Heart left ventricle (tissue), 16 donors: ENCODE results near the gene SPA17. TPM values are rescaled to one million over a fixed set of nuclear protein-coding genes. Genes with fewer than 3 reads are reported as not detected.

ENCODE experiments used
- ATAC-seq, 4 donors: fragments of 200-7000 bp; cut with Tn5 transposase; one replicate each; pipeline ENCODE4 v1.9.1; 2020 to 2022; ENCODE audit warnings: moderate library complexity in 4 of 4, mild to moderate bottlenecking in 3 of 4, moderate number of reproducible peaks in 1 of 4
- DNase-seq, 5 donors: peaks; one replicate each; pipeline ENCODE4 v3.0.0-alpha.2; 2020
- H3K27ac ChIP-seq, 12 donors: fragments of 200-600 bp; sonication (generic) in 4 of 12; one replicate each; pipeline versions ENCODE4 v1.5.0 to v1.8.0; 2016 to 2022; ENCODE audit warnings: mild to moderate bottlenecking in 2 of 12
- H3K27me3 ChIP-seq, 9 donors: fragments of 200-600 bp; sonication (generic) in 2 of 9; one replicate each; pipeline versions ENCODE4 v1.5.1 to v1.8.0; 2016 to 2022; ENCODE audit warnings: mild to moderate bottlenecking in 3 of 9
- H3K36me3 ChIP-seq, 9 donors: fragments of 200-600 bp; sonication (generic) in 2 of 9; one replicate each; pipeline versions ENCODE4 v1.5.0 to v1.8.0; 2018 to 2022; ENCODE audit warnings: mild to moderate bottlenecking in 2 of 9
- H3K4me1 ChIP-seq, 12 donors: fragments of 200-600 bp; sonication (generic) in 4 of 12; one replicate each; pipeline versions ENCODE4 v1.5.0 to v1.8.0; 2016 to 2022; ENCODE audit warnings: mild to moderate bottlenecking in 3 of 12
- H3K4me3 ChIP-seq, 12 donors: fragments of 200-600 bp; sonication (generic) in 4 of 12; one replicate each; pipeline versions ENCODE4 v1.5.0 to v1.8.0; 2017 to 2022; ENCODE audit warnings: mild to moderate bottlenecking in 9 of 12, moderate library complexity in 4 of 12
- H3K9me3 ChIP-seq, 12 donors: fragments of 200-600 bp; sonication (generic) in 4 of 12; one replicate each; pipeline versions ENCODE4 v1.5.0 to v1.8.0; 2016 to 2022; ENCODE audit warnings: mild to moderate bottlenecking in 1 of 12
- CTCF ChIP-seq, 12 donors: fragments of 200-600 bp; sonication (generic) in 4 of 12; IDR thresholded peaks; one replicate each; pipeline versions ENCODE4 v1.5.0 to v1.8.0; 2018 to 2022; ENCODE audit warnings: antibody characterized with exemption in 12 of 12, mild to moderate bottlenecking in 5 of 12
- POLR2A ChIP-seq, 2 donors: fragments of 450-650 bp; IDR thresholded peaks; one replicate each; pipeline ENCODE4 v1.6.1; 2017; ENCODE audit warnings: antibody characterized with exemption in 2 of 2, mild to moderate bottlenecking in 2 of 2, moderate library complexity in 2 of 2
- WGBS, 4 donors: extraction: QIAGEN DNeasy Blood & Tissue Kit in 2 of 4; methylation state at CpG; one replicate each; pipeline versions ENCODE4 v1.1.5 to v1.1.7; 2013 to 2018; 5-methylcytosine and 5-hydroxymethylcytosine counted together
- intact Hi-C, 10 donors: fragments of 100-400 bp; cut with DNase I; formaldehyde crosslinking; loops; one replicate each; pipeline versions ENCODE4 v1.11.1 to v1.14.2; 2022
- polyA plus RNA-seq, 2 donors: library from polyadenylated mRNA; stranded (reverse); fragments of 200-250 nt; gene quantifications; one replicate each; pipeline ENCODE4 v1.2.3, GENCODE V29; 2013
- total RNA-seq, 9 donors: library from RNA; depleted of rRNA in 2 of 9; stranded (reverse); fragments of >200 nt in 2 of 9; fragmentation: NEBNext Ultra II Directional in 3 of 9; extraction: Animal tissue kit (Norgen Biotek cat#: 25700) in 3 of 9; gene quantifications; one replicate each; pipeline versions ENCODE4 v1.1.0 to v1.2.4, GENCODE V29; 2016 to 2023
- donor health status: ischemic (EF 13 %, LVEDD 7.1; RV severe dilation, severe dysfunction).
- donor health status: healthy with polysubstance abuse.
- donor health status: DM: no; HTN: yes; CAD: no.
- donor health status: DM: no; HTN: no; CAD: no.
- donor health status: ischemic (EF 25% LVEDD 6.9; RV normal size, moderate dysfunction).
- donor health status: ischemic (EF 25% LVEDD 5.7; RV mildly dilated, moderate dysfunction).
- donor health status: healthy.
- donor health status: DM: yes; HTN: yes; CAD: no.
- donor health status: ischemic (EF 35%, LVEDD 5.7; RV mildly dilated, moderate dysfunction).
- donor health status: nonischemic (EF 11% LVEDD 7.7; RV severe dilation, severe dysfunction).
- donor health status: DM: yes; HTN: yes; CAD: no.
- donor health status: PGD.
- donor health status: ischemic (EF 29% LVEDD 5.4; RV normal size, mild dysfunction).
- donor health status: nonischemic (EF 23%, LVEDD 6.1; RV moderate dilation, normal function).

SPA17 gene
- total and polyA plus RNA-seq, 11 donors, result 1.3 to 5.6 (median 3.0) TPM

- Histone ChIP-seq H3K9me3 (no peaks in the 10 kb centered on the region), H3K4me1 (peaks cover 0 to 11% (median 2%) of the 10 kb centered on the region in 12 donors), H3K27ac (no peak overlapping the region), H3K4me3 (no peak overlapping the region), H3K27me3 (no peaks in the 10 kb centered on the region), H3K36me3 (peaks cover 0 to 55% (median 18%) of the 10 kb centered on the region in 9 donors)
- DNase-seq (no peak), ATAC-seq (no peak)
- no peak for TF ChIP-seq POLR2A (IDR thresholded peaks at IDR 0.05)
- no peak for TF ChIP-seq CTCF (IDR thresholded peaks at IDR 0.05)
- WGBS, 4 donors, result 92 to 97% (median 93%) methylated on average over 3 of the region's 3 CpGs
- intact Hi-C loops, result loop anchor here in 5 of 10 donors (5.0 to 10.0 kb wide), 4 partner anchors 75 to 197 kb away; partner anchors contain the start of gene ROBO3 (in 1 of the 5)
Observed at GRCh38 chr11:124667601-124668000, 6.1 kb upstream of the SPA17 start.

- TF ChIP-seq CTCF (IDR thresholded peaks at IDR 0.05) (peak; percentile 74 to 91 (median 80)), POLR2A (IDR thresholded peaks at IDR 0.05) (no peak)
- H3K4me1 ChIP-seq, result peaks cover 0 to 19% (median 11%) of the 10 kb centered on the region in 12 donors
- DNase-seq, result peak in 3 of 5 donors; percentile 30 to 49 (median 45)
- H3K27me3 ChIP-seq, result no peaks in the 10 kb centered on the region
- no peak overlapping the region for H3K27ac ChIP-seq
- 21 to 23% (median 22%) methylated on average over 8 of the region's 8 CpGs for WGBS, 4 donors
- no peaks in the 10 kb centered on the region for H3K9me3 ChIP-seq
- ATAC-seq, result peak in 2 of 4 donors; percentile 29 to 41
- H3K4me3 ChIP-seq, result no peak overlapping the region
- intact Hi-C loops, result loop anchor here (1.0 to 10.0 kb wide), 12 partner anchors 73 to 196 kb away; partner anchors contain the start of genes ESAM (in 3 of the 10) and ROBO3 (in 1 of the 10)
- peaks cover 0 to 43% (median 14%) of the 10 kb centered on the region in 9 donors for H3K36me3 ChIP-seq
Observed at GRCh38 chr11:124669193-124669592, 4.5 kb upstream of the SPA17 start.

GRCh38 chr11:124670732-124671131 lies 3.0 kb upstream of the SPA17 start:
- TF ChIP-seq CTCF (IDR thresholded peaks at IDR 0.05) (no peak), POLR2A (IDR thresholded peaks at IDR 0.05) (no peak)
- Histone ChIP-seq H3K36me3 (peaks cover 0 to 29% (median 11%) of the 10 kb centered on the region in 9 donors), H3K4me1 (peaks cover 0 to 32% (median 18%) of the 10 kb centered on the region in 12 donors), H3K4me3 (no peak overlapping the region), H3K27ac (no peak overlapping the region), H3K27me3 (no peaks in the 10 kb centered on the region), H3K9me3 (no peaks in the 10 kb centered on the region)
- 53 to 65% (median 61%) methylated on average over 3 of the region's 3 CpGs for WGBS, 4 donors
- ATAC-seq (no peak), DNase-seq (no peak)
- intact Hi-C loops, result loop anchor here in 4 of 10 donors (2.0 to 5.0 kb wide), 4 partner anchors 72 to 166 kb away; partner anchors contain the start of gene ESAM (in 1 of the 4)

GRCh38 chr11:124672536-124673215 lies 1.0 kb upstream of the SPA17 start:
- 60 to 67% (median 64%) methylated on average over 6 to 7 of the region's 7 CpGs for WGBS, 4 donors
- Histone ChIP-seq H3K27ac (peak overlapping the region; percentile 60 to 93 (median 88)), H3K4me1 (peaks cover 0 to 45% (median 26%) of the 10 kb centered on the region in 12 donors), H3K4me3 (peak overlapping the region; percentile 64 to 85 (median 76)), H3K9me3 (no peaks in the 10 kb centered on the region), H3K27me3 (no peaks in the 10 kb centered on the region), H3K36me3 (peaks cover 0 to 10% (median 0%) of the 10 kb centered on the region in 9 donors)
- intact Hi-C loops, result loop anchor here in 6 of 10 donors (1.0 to 5.0 kb wide), 5 partner anchors 70 to 125 kb away; partner anchors contain the start of gene ESAM (in 3 of the 6)
- ATAC-seq (no peak), DNase-seq (no peak)
- TF ChIP-seq CTCF (IDR thresholded peaks at IDR 0.05), result no peak
- TF ChIP-seq POLR2A (IDR thresholded peaks at IDR 0.05), result no peak
